Measurements from ENCODE around the gene SLC39A10.

DNA sequence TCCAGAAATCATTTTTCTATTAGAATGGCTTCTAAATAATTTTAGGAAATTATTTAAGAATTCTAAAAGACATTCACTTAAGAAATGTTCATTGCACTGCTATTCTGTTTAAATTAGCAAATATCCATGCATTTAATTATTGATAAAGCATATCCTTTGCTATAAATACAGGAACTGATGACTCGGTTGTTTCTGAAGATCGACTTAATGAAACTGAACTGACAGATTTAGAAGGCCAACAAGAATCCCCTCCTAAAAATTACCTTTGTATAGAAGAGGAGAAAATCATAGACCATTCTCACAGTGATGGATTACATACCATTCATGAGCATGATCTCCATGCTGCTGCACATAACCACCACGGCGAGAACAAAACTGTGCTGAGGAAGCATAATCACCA, 59.4 kb downstream of the SLC39A10 start:
- no peak for TF ChIP-seq CTCF (IDR thresholded peaks at IDR 0.05)
- no peak for TF ChIP-seq ZFX (IDR thresholded peaks at IDR 0.05; ENCODE audit: borderline replicate concordance)
